HCEC 1CT (cell line): ENCODE measurements around the gene ATG2B.

ENCODE experiments used
- DNase-seq: peaks from one replicate; pipeline ENCODE4 v3.0.0-alpha.2; 2017

The ATG2B gene

DNA sequence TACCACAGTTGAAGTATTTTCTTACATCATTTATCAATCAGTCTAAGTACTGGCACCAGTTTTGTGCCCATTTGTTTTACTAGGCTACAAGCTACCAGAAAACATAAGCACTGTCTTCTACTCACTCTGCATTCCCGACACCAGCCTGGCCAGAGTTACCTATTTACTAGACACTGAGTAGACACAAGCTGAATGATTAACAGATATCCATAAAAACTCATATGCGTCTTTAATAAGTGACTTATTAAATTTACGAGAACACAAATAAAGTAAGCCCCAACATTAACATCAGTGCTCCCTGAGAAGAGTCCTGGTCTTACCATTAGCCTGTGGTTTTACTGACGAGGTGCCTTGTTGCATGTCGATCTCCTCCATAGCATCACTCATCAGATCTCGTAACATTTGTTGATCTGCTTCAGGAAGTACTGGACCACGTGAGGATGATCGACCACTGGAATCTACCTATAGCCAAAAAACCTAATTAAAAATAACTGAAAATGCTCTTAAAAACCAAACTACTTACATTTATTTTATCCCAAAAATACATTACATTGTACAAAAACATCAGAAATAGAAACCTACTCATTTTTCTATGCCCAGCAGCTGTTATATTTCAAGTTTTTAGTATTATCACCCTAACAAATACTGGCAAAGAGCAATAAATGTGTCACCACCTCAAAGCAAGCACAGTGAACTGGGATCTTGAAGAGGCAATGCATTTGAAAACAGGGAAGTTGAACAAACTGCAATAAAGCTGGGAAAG lies 53.8 kb downstream of the ATG2B start:
- no peak for DNase-seq

GRCh38 chr14:96307434-96307833 lies 55.7 kb downstream of the ATG2B start:
- no peak for DNase-seq

DNA sequence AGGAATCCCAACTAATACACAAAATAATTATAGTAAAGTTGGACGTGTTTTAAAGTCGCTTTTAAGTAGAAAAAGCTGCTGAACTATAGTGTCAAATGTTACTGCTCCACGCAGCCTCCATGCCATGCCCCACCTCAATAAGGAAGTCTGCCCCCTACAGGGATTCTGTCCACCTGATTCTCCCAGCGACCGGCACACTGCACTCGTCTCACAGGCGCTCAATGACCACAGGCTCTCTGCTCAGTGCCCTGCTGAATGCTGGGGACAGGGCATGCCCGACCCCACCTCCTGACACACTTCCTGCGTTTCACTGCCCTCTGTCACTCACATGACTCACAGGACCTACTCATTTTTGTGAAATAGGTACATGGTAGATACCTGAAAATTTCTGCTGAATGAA lies 58.2 kb downstream of the ATG2B start:
- peak; percentile 0 for DNase-seq

DNA sequence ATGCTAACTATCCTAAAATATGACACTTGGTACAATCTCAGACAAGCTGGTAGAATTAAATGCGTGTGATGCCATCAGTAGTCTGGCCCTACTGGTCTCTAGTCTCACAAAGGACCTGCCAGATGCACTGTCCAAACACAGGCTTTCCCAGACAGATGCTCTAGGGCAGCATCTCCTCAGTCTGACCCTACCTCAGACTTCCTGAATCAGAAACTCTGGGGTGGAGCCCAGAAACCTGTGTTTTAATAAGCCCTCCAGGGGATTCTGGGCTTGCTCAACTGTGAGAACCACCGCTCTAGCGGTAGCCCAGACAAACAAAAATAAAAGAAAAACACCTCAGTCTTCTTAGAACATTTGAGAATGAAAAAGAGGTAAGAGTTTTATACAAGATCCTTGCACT lies 59.2 kb downstream of the ATG2B start:
- no peak for DNase-seq

- DNase-seq: no peak
Measured at GRCh38 chr14:96299441-96299840, 63.7 kb downstream of the ATG2B start.

DNA sequence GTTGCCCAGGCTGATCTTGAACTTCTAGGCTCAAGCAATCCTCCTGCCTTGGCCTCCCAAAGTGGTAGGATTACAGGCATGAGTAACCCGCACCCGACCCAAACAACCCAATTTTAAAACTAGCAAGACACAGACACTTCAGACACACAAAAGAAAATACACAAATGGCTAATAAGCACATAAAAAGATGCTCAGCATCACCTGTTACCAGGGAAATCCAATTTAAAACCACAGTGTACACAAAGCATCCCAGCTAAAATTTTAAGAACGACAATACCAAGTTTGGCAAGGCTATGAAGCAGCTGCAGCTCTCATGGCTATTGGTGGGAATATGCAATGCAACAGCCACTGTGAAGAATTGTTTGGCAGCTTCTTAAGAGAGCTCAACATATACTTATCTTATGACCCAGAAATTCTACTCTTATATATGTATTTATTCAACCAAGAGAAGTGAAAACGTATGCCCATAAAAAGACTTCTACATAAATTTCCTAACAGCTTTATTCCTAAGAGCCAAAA lies 65.1 kb downstream of the ATG2B start:
- DNase-seq: no peak

GRCh38 chr14:96297000-96297399 lies 66.1 kb downstream of the ATG2B start:
- peak; percentile 8 for DNase-seq

GRCh38 chr14:96294246-96294645 lies 68.9 kb downstream of the ATG2B start:
- no peak for DNase-seq

DNA sequence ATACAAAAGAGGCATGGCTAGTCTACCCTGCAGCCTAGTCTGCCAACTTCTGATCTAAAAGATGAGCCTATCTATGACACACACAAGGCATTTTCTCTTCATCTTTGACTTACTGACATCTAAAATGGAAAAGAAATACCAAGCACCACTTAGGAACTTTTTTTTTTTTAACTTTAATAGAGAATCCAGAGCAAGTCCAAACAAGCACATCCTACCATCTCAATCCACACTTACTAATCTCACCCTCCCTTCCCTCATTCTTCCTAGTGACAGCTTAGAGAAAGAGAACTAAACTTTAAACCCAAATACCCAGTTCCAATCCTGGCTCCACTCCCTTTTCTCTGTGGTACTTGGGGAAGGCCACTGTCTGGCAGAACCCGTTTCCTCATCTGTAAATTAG lies 75.3 kb downstream of the ATG2B start:
- DNase-seq: no peak

- DNase-seq: no peak
Measured at GRCh38 chr14:96286251-96286650, 76.9 kb downstream of the ATG2B start.

- DNase-seq: no peak
Measured at GRCh38 chr14:96285667-96286066, 77.5 kb downstream of the ATG2B start.

GRCh38 chr14:96284430-96284829 lies 78.7 kb downstream of the ATG2B start:
- DNase-seq: no peak

- DNase-seq: no peak
Measured at GRCh38 chr14:96284008-96284407, 79.1 kb downstream of the ATG2B start.

DNA sequence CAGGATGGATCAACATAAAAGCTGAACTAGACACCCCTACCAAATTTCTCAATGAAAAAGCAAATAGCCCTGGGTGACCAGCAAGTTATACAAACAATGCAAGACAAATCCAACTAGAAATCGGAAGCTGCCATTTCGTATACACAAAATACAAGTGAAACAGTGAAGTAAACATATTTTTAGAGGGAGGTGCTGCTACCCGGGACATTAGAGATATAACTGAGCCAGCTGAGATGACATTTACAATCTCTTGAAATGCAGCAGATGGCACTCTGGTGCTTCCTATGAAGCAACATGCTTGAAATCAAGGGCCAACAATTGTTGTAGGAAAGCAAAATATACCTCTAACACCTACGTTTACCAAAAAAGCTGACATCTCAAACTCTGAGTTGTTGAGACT lies 81.7 kb downstream of the ATG2B start:
- no peak for DNase-seq

GRCh38 chr14:96280104-96280503 lies 83.0 kb downstream of the ATG2B start:
- DNase-seq: no peak

DNA sequence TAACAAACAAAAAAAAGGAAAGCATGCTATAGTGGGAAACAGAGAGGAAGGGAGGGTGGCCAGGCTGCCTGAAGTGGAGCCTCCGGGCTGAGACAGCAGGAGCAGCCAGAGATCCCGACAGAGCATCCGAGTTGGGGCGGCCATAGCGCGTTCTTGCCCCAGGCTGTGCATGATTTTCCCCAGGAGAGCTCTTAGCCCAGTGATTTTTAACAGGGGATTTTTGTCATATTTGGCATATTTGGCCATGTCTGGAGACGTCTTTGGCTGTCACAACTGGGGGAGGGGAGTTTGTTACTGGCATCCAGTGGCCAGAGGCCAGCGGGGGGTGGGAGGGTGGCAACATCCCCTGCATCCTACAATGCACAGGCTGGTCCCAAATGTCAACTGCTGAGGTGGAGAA lies 83.6 kb downstream of the ATG2B start:
- DNase-seq: no peak

- no peak for DNase-seq
Measured at GRCh38 chr14:96277890-96278289, 85.3 kb downstream of the ATG2B start.

GRCh38 chr14:96275177-96276112 lies 87.7 kb downstream of the ATG2B start:
- DNase-seq: peak; percentile 55

- peak; percentile 21 for DNase-seq
Measured at GRCh38 chr14:96274543-96274942, 88.6 kb downstream of the ATG2B start.

GRCh38 chr14:96274122-96274521 lies 89.0 kb downstream of the ATG2B start:
- DNase-seq: no peak

- DNase-seq: no peak
Measured at GRCh38 chr14:96273629-96274028, 89.5 kb downstream of the ATG2B start.

- DNase-seq: peak; percentile 44
Measured at GRCh38 chr14:96272777-96273473, 90.2 kb downstream of the ATG2B start.

DNA sequence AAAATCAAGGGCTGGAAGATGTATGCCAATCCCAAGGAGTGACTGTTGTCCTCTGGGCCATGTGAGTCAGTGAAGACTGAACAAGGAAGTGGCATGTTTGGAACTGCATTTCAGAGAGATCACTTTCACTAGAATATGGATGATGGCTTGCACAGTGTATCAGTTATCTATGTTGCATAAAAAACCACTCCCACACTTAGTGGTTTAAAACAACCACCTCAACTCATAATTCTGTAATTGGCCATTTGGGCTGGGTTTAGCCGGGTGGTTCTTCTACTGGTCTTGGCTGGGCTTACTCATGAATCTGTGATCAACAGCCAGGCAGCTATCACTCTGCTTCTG lies 91.7 kb downstream of the ATG2B start:
- DNase-seq: no peak
